Loucy (cell line): ENCODE data around the gene HYOU1.

Experiments
- H2AFZ ChIP-seq: fragments of 200-600 bp; sonication (generic); 2 replicates; pipeline ENCODE4 v1.6.0; 2016; ENCODE audit warnings: antibody characterized with exemption, mild to moderate bottlenecking, low read length, moderate library complexity
- H3F3A ChIP-seq: fragments of 200-600 bp; 2 replicates; pipeline ENCODE4 v1.6.0; 2016; ENCODE audit warnings: antibody characterized with exemption, low read depth, mild to moderate bottlenecking
- H3K27me3 ChIP-seq: fragments of 200-600 bp; sonication (generic); 2 replicates; pipeline ENCODE4 v1.6.1; 2014; ENCODE audit warnings: low read length, mild to moderate bottlenecking; ENCODE audit not compliant: insufficient read depth, poor library complexity, severe bottlenecking
- H3K36me3 ChIP-seq: fragments of 200-600 bp; sonication (generic); 2 replicates; pipeline ENCODE4 v1.6.1; 2016; ENCODE audit warnings: low read length; ENCODE audit not compliant: insufficient read depth
- H3K4me1 ChIP-seq: fragments of 200-600 bp; sonication (generic); 2 replicates; pipeline ENCODE4 v1.5.1; 2014; ENCODE audit warnings: low read length, mild to moderate bottlenecking; ENCODE audit not compliant: insufficient read depth, poor library complexity, severe bottlenecking
- H3K4me2 ChIP-seq: fragments of 200-600 bp; sonication (generic); 2 replicates; pipeline ENCODE4 v1.6.0; 2014; ENCODE audit warnings: antibody characterized with exemption, low read length, low read depth, mild to moderate bottlenecking; ENCODE audit not compliant: poor library complexity, severe bottlenecking
- H3K4me3 ChIP-seq: fragments of 200-600 bp; sonication (generic); 2 replicates; pipeline ENCODE4 v1.5.1; 2014; ENCODE audit warnings: low read length, mild to moderate bottlenecking, mixed read lengths; ENCODE audit not compliant: poor library complexity, severe bottlenecking
- H3K79me2 ChIP-seq: fragments of 200-600 bp; sonication (generic); 2 replicates; pipeline ENCODE4 v1.6.1; 2014; ENCODE audit warnings: low read length; ENCODE audit not compliant: insufficient read depth
- H3K9ac ChIP-seq: fragments of 200-600 bp; sonication (generic); 2 replicates; pipeline ENCODE4 v1.6.0; 2014; ENCODE audit warnings: mild to moderate bottlenecking, low read depth, low read length, moderate library complexity; ENCODE audit not compliant: poor library complexity, severe bottlenecking
- H3K9me2 ChIP-seq: fragments of 200-600 bp; sonication (generic); replicated peaks from 2 replicates; pipeline ENCODE4 v1.6.1; 2016; ENCODE audit warnings: low read depth, low read length, mixed read lengths
- H3K9me3 ChIP-seq: fragments of 200-600 bp; sonication (generic); 2 replicates; pipeline ENCODE4 v1.6.1; 2014; ENCODE audit warnings: mild to moderate bottlenecking, antibody characterized with exemption, low read length, low read depth; ENCODE audit not compliant: insufficient read depth
- H4K20me1 ChIP-seq: fragments of 200-600 bp; sonication (generic); 2 replicates; pipeline ENCODE4 v1.6.0; 2014; ENCODE audit warnings: antibody characterized with exemption, low read length, mild to moderate bottlenecking; ENCODE audit not compliant: insufficient read depth, poor library complexity, severe bottlenecking
- CTCF ChIP-seq: fragments of 200-600 bp; sonication (generic); conservative IDR thresholded peaks from 2 replicates; pipeline ENCODE4 v1.5.1; 2014; ENCODE audit warnings: mild to moderate bottlenecking, antibody characterized with exemption, low read length
- EZH2phosphoT487 ChIP-seq: fragments of 200-600 bp; IDR thresholded peaks from 2 replicates; pipeline ENCODE4 v1.6.1; 2018; ENCODE audit warnings: antibody characterized with exemption, mild to moderate bottlenecking, moderate library complexity, borderline replicate concordance

Gene HYOU1

DNA sequence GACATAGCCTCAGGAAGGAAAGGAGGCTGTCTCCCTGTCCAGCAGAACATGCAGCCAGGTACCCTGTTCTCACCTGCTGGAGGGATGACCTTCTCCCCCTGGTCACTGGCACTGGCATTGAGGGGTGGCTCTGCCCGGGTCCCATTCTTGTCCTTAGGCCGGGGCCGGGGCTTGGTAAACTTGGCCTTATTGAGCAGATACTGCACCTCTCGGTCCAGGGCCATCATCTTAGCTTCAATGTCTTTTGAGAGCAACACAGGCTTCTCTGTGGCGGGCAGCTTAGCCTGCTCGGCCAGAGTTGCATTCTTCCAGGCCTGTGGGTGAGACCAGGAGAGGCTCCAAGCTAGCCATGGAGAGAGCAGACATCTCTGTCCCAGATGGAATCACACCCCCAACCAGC is 10.5 kb downstream of the HYOU1 start:
- H3K4me2 ChIP-seq: no peak overlapping the region
- H3K9me2 ChIP-seq: no peaks in the 10 kb centered on the region
- no peak overlapping the region for H2AFZ ChIP-seq
- no peak overlapping the region for H3K9ac ChIP-seq
- H3K4me3 ChIP-seq: no peak overlapping the region
- no peaks in the 10 kb centered on the region for H3F3A ChIP-seq
- no peaks in the 10 kb centered on the region for H3K9me3 ChIP-seq
- peaks cover 3% of the 10 kb centered on the region for H4K20me1 ChIP-seq
- TF ChIP-seq EZH2phosphoT487: no peak
- no peak for TF ChIP-seq CTCF
- H3K79me2 ChIP-seq: 0 out of 2 replicates have a peak, but pooled peaks cover under 1% of the 10 kb centered on the region
- no peaks in the 10 kb centered on the region for H3K27me3 ChIP-seq
- H3K4me1 ChIP-seq: no peaks in the 10 kb centered on the region
- H3K36me3 ChIP-seq: peaks cover 70% of the 10 kb centered on the region; the same call in 1 of the 2 replicates

- H3K36me3 ChIP-seq: peaks cover 53% of the 10 kb centered on the region; the same call in 1 of the 2 replicates
- H3K4me2 ChIP-seq: no peak overlapping the region
- no peaks in the 10 kb centered on the region for H3F3A ChIP-seq
- H3K27me3 ChIP-seq: no peaks in the 10 kb centered on the region
- H2AFZ ChIP-seq: no peak overlapping the region
- no peaks in the 10 kb centered on the region for H3K9me3 ChIP-seq
- H3K4me3 ChIP-seq: no peak overlapping the region
- H3K4me1 ChIP-seq: no peaks in the 10 kb centered on the region
- peaks cover 3% of the 10 kb centered on the region for H4K20me1 ChIP-seq
- no peak overlapping the region for H3K9ac ChIP-seq
- no peak for TF ChIP-seq EZH2phosphoT487
- TF ChIP-seq CTCF: peak; percentile 46
- H3K79me2 ChIP-seq: no peaks in the 10 kb centered on the region
- no peaks in the 10 kb centered on the region for H3K9me2 ChIP-seq
These were observed 12.3 kb downstream of the HYOU1 start for GRCh38 chr11:119044708-119045107.

DNA sequence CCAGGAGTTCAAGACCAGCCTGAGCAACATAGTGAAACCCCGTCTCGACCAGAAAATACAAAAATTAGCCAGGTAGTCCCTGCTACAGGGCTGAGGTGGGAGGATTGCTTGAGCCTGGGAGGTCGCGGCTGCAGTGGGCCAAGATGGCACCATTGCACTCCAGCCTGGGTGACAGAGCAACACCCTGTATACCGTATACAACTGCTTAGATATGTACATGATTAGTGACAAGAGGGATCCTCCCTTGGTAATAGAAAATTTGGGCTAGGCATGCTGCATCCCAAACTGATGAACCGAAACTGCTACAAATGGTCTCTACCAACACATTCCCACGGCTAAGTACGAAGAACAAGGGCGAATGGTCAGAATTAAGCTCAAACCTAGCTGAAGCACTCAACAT is 14.1 kb downstream of the HYOU1 start:
- Histone ChIP-seq H3K9ac (no peak overlapping the region), H3K9me2 (no peaks in the 10 kb centered on the region), H3K79me2 (no peaks in the 10 kb centered on the region), H3K36me3 (peaks cover 35% of the 10 kb centered on the region; the same call in 1 of the 2 replicates), H3K27me3 (no peaks in the 10 kb centered on the region), H3K4me1 (no peaks in the 10 kb centered on the region), H2AFZ (no peak overlapping the region), H3F3A (no peaks in the 10 kb centered on the region), H4K20me1 (peaks cover 3% of the 10 kb centered on the region), H3K4me2 (no peak overlapping the region), H3K9me3 (no peaks in the 10 kb centered on the region), H3K4me3 (no peak overlapping the region)
- TF ChIP-seq EZH2phosphoT487 (no peak), CTCF (no peak)
